PC-3 (cell line): ENCODE results near the gene TMTC2. TPM values are rescaled to one million over a fixed set of nuclear protein-coding genes. Genes with fewer than 3 reads are reported as not detected.

Source experiments
- ATAC-seq: fragments of 200-7000 bp; cut with Tn5 transposase; 2 replicates; pipeline ENCODE4 v1.9.1; 2020; ENCODE audit warnings: mild to moderate bottlenecking, moderate library complexity
- BruUV-seq: library from RNA; stranded (reverse); fragments of 400-500 nt; replicated peaks from 2 replicates; lab custom pipeline; 2021; lab: Mats Ljungman, UMichigan
- CTCF ChIA-PET: fragments of 300-600 bp; sonication (Branson Sonifier 250); formaldehyde crosslinking; loops from one replicate; lab custom pipeline; 2022; ENCODE audit warnings: antibody characterized with exemption; lab: Charles Lee
- POLR2A ChIA-PET: fragments of 300-600 bp; sonication (Branson Sonifier 250); formaldehyde crosslinking; loops from one replicate; lab custom pipeline; 2022; ENCODE audit warnings: antibody characterized with exemption; ENCODE audit not compliant: unreplicated experiment; lab: Charles Lee
- DNase-seq: peaks from one replicate; pipeline ENCODE4 v3.0.0-alpha.2; 2015
- H2AFZ ChIP-seq: fragments of 300-600 bp; sonication (generic); 2 replicates; pipeline ENCODE4 v1.6.0; 2016; ENCODE audit warnings: antibody characterized with exemption, low read length
- H3F3A ChIP-seq: fragments of 300-600 bp; sonication (generic); one replicate; pipeline ENCODE4 v1.6.0; 2017; ENCODE audit warnings: antibody characterized with exemption, low read length, control low read depth, mild to moderate bottlenecking; ENCODE audit not compliant: unreplicated experiment
- H3K27ac ChIP-seq: fragments of 300-600 bp; sonication (generic); 2 replicates; pipeline ENCODE4 v1.5.1; 2016; ENCODE audit warnings: mild to moderate bottlenecking, low read length
- H3K27me3 ChIP-seq: fragments of 300-600 bp; sonication (generic); 2 replicates; pipeline ENCODE4 v1.6.1; 2016; ENCODE audit warnings: low read length, mixed read lengths
- H3K36me3 ChIP-seq: fragments of 300-600 bp; sonication (generic); 2 replicates; pipeline ENCODE4 v1.6.1; 2016; ENCODE audit warnings: low read depth, mixed run types, low read length, mixed read lengths
- H3K4me1 ChIP-seq: fragments of 300-600 bp; sonication (generic); 2 replicates; pipeline ENCODE4 v1.5.1; 2016; ENCODE audit warnings: low read length; ENCODE audit not compliant: insufficient read depth
- H3K4me2 ChIP-seq: fragments of 300-600 bp; sonication (generic); 2 replicates; pipeline ENCODE4 v1.6.0; 2016; ENCODE audit warnings: low read length
- H3K4me3 ChIP-seq: fragments of 300-600 bp; sonication (generic); 2 replicates; pipeline ENCODE4 v1.5.1; 2016; ENCODE audit warnings: mild to moderate bottlenecking, low read length, mixed read lengths
- H3K79me2 ChIP-seq: fragments of 300-600 bp; sonication (generic); 2 replicates; pipeline ENCODE4 v1.6.1; 2017; ENCODE audit warnings: low read length, mixed read lengths
- H3K9ac ChIP-seq: fragments of 300-600 bp; sonication (generic); 2 replicates; pipeline ENCODE4 v1.6.0; 2016; ENCODE audit warnings: mild to moderate bottlenecking, low read length
- H3K9me2 ChIP-seq: fragments of 300-600 bp; sonication (generic); replicated peaks from 2 replicates; pipeline ENCODE4 v1.6.1; 2016; ENCODE audit warnings: mixed run types, low read length, mixed read lengths
- H3K9me3 ChIP-seq: fragments of 300-600 bp; sonication (generic); 2 replicates; pipeline ENCODE4 v1.6.1; 2016; ENCODE audit warnings: low read length, mixed read lengths
- H4K20me1 ChIP-seq: fragments of 300-600 bp; sonication (generic); 2 replicates; pipeline ENCODE4 v1.6.1; 2016; ENCODE audit warnings: low read length, mixed read lengths
- EZH2 ChIP-seq: fragments of 300-600 bp; sonication (generic); IDR thresholded peaks from one replicate; pipeline ENCODE4 v1.6.1; 2017; ENCODE audit warnings: antibody characterized with exemption, mild to moderate bottlenecking, low read length; ENCODE audit not compliant: unreplicated experiment
- EZH2phosphoT487 ChIP-seq: fragments of 300-600 bp; sonication (generic); IDR thresholded peaks from 2 replicates; pipeline ENCODE4 v1.6.1; 2018; ENCODE audit warnings: mild to moderate bottlenecking, antibody characterized with exemption, low read length, borderline replicate concordance
- intact Hi-C: fragments of 100-400 bp; cut with micrococcal nuclease; formaldehyde crosslinking; loops from 2 replicates; pipeline ENCODE4 v1.9.0; 2023
- total RNA-seq: library from RNA; depleted of rRNA; stranded (reverse); fragments of >200 nt; gene quantifications from 2 replicates; pipeline ENCODE4 v1.2.3, GENCODE V29; 2014
- TF ChIP-seq, protein P1 (sequence below): fragments of 300-600 bp; sonication (generic); conservative IDR thresholded peaks from 2 replicates; pipeline ENCODE4 v1.5.1; 2017; ENCODE audit warnings: antibody characterized with exemption, low read depth, mild to moderate bottlenecking, low read length

The TMTC2 gene
- total RNA-seq, 1 experiment from 2014 or later = 10.7 TPM

DNA sequence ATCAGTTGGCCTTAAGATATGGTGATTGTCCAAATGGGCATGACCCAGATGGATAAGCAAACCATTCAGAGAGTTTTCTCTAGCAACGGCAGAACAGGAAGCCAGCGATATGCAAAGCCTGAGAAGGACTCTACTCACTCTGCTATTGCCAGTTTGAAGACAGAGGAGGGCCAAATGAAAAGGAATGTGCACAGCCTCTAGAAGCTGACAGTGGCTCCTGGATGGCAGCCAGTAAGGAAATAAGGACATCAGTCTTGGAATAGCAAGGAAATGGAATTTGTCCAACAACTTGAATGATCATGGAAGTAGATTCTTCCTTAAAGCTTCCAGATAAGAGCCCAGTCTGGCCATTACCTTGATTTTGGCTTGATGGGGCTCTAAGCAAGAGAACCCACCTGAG lies 60.0 kb downstream of the TMTC2 start:
- Histone ChIP-seq H3K27ac (no peak overlapping the region), H3K9ac (no peak overlapping the region), H4K20me1 (no peaks in the 10 kb centered on the region), H2AFZ (no peak overlapping the region), H3K27me3 (no peaks in the 10 kb centered on the region), H3K79me2 (no peaks in the 10 kb centered on the region), H3K4me3 (no peak overlapping the region), H3K4me1 (no peaks in the 10 kb centered on the region), H3F3A (no peaks in the 10 kb centered on the region), H3K9me3 (no peaks in the 10 kb centered on the region), H3K36me3 (no peaks in the 10 kb centered on the region), H3K9me2 (no peaks in the 10 kb centered on the region), H3K4me2 (no peak overlapping the region)
- ATAC-seq = no peak
- DNase-seq = no peak
- TF ChIP-seq EZH2 = no peak
- no peak for TF ChIP-seq EZH2phosphoT487
- TF ChIP-seq, protein P1, sequence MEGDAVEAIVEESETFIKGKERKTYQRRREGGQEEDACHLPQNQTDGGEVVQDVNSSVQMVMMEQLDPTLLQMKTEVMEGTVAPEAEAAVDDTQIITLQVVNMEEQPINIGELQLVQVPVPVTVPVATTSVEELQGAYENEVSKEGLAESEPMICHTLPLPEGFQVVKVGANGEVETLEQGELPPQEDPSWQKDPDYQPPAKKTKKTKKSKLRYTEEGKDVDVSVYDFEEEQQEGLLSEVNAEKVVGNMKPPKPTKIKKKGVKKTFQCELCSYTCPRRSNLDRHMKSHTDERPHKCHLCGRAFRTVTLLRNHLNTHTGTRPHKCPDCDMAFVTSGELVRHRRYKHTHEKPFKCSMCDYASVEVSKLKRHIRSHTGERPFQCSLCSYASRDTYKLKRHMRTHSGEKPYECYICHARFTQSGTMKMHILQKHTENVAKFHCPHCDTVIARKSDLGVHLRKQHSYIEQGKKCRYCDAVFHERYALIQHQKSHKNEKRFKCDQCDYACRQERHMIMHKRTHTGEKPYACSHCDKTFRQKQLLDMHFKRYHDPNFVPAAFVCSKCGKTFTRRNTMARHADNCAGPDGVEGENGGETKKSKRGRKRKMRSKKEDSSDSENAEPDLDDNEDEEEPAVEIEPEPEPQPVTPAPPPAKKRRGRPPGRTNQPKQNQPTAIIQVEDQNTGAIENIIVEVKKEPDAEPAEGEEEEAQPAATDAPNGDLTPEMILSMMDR = no peak
- intact Hi-C loops = no loop called here
- ChIA-PET CTCF (no interaction called here), POLR2A (interaction anchor here (0.6 kb wide), 1 partner anchor 61 kb away, joined by 4 read pairs; no protein-coding TSS in a partner anchor)
- BruUV-seq = no TSS peak

DNA sequence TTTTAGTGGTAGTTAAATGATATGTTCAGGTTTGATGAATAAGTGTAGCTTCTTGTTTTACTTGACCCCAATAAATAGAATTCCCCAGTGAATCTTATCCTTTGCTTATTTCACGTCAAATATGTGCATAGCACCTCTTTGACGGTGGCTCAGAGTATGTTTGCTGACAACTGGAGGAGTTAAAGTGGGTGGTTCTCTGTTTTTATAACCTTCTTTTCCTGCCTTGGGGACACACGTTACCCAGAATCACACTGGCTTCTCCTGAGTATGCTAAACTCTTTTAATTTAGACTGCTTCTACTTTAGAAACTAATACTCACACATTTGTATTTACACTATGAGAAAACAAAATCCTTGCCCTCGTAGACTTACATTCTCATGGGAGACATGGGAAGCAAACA lies 62.3 kb downstream of the TMTC2 start:
- ChIA-PET CTCF (no interaction called here), POLR2A (no interaction called here)
- H4K20me1 ChIP-seq = no peaks in the 10 kb centered on the region
- intact Hi-C loops = no loop called here
- H3K9ac ChIP-seq = no peak overlapping the region
- H3K79me2 ChIP-seq = no peaks in the 10 kb centered on the region
- H3F3A ChIP-seq = no peaks in the 10 kb centered on the region
- DNase-seq (no peak), ATAC-seq (no peak)
- H3K4me3 ChIP-seq = no peak overlapping the region
- TF ChIP-seq EZH2 = no peak
- no peaks in the 10 kb centered on the region for H3K27me3 ChIP-seq
- no peaks in the 10 kb centered on the region for H3K9me2 ChIP-seq
- H3K36me3 ChIP-seq = no peaks in the 10 kb centered on the region
- no peak overlapping the region for H2AFZ ChIP-seq
- H3K9me3 ChIP-seq = no peaks in the 10 kb centered on the region
- H3K4me2 ChIP-seq = no peak overlapping the region
- no TSS peak for BruUV-seq
- H3K4me1 ChIP-seq = no peaks in the 10 kb centered on the region
- no peak overlapping the region for H3K27ac ChIP-seq

DNA sequence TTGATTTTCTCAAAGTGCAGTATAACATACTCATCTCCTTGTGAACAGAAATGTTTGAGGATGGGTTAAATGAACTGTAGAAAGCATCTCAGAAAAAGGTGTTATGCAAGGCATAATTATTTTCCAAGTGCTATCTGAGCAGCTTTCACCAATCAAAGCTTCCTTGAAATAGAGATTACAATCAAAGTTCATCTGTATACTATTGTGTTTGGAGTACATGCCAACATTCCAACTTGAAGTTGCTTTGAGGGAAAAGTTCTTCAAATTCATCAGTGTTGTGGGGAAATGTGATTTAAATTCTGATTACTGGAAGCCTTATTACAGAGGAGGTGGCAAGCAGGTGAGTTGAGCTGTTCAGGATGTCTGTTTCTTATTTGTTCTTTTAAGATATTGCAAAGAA lies 68.2 kb downstream of the TMTC2 start:
- no peak for DNase-seq
- Histone ChIP-seq H3K9ac (no peak overlapping the region), H3K4me3 (no peak overlapping the region), H3K27ac (no peak overlapping the region), H3K27me3 (no peaks in the 10 kb centered on the region), H2AFZ (no peak overlapping the region), H3K4me1 (no peaks in the 10 kb centered on the region), H3K9me2 (no peaks in the 10 kb centered on the region), H3K36me3 (no peaks in the 10 kb centered on the region), H4K20me1 (no peaks in the 10 kb centered on the region), H3K79me2 (no peaks in the 10 kb centered on the region), H3F3A (no peaks in the 10 kb centered on the region), H3K4me2 (no peak overlapping the region), H3K9me3 (no peaks in the 10 kb centered on the region)
- TF ChIP-seq EZH2 (no peak), EZH2phosphoT487 (no peak)
- TF ChIP-seq, protein P1 = no peak
- ChIA-PET CTCF (no interaction called here), POLR2A (no interaction called here)
- BruUV-seq = no TSS peak
- intact Hi-C loops = no loop called here
- ATAC-seq = no peak
